HG02943 (cell line): ENCODE results near the gene PHF3.

Experiments
- ATAC-seq: cut with Tn5 transposase; IDR thresholded peaks from one replicate; pipeline ENCODE4 v1.9.1; 2021; ENCODE audit warnings: mild to moderate bottlenecking, low read depth, moderate library complexity; ENCODE audit not compliant: unreplicated experiment

Gene PHF3

DNA sequence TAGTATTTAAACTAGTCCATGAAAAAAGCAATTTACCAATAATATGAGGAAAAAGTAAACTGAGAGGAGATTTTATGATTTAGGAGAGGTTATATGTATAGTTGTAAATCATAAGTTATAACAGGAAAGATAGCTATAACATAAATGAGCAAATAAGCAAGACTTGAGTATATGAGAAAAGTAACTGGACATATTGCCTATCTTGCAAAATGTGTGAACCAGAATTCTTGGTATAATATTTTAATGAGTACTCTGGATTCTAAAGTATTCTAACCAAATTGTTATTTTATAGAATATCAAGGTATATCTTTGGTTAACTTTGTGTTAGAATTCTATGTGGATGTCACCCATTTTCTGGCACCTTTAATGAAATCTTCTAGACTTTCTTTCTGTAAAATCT, 124.6 kb downstream of the PHF3 start:
- no peak for ATAC-seq

GRCh38 chr6:63764318-63764916, 128.8 kb downstream of the PHF3 start:
- ATAC-seq = no peak
